Subcutaneous adipose tissue (tissue), 4 donors: ENCODE results near the gene LRRC61. TPM values are rescaled to one million over a fixed set of nuclear protein-coding genes. Genes with fewer than 3 reads are reported as not detected.

ENCODE experiments used
- total RNA-seq, 4 donors: library from RNA; depleted of rRNA; stranded (reverse); fragments of >200 nt; gene quantifications; one replicate each; pipeline ENCODE4 v1.1.0, GENCODE V29; 2016
- TF ChIP-seq, protein P1 (sequence below): fragments of 450-650 bp; IDR thresholded peaks from one replicate; pipeline ENCODE4 v1.5.1; 2016; ENCODE audit warnings: low read depth, mild to moderate bottlenecking, control low read depth, antibody characterized with exemption, moderate library complexity

Gene LRRC61
- total RNA-seq, 4 donors from 2014 or later: 1.6 to 8.4 (median 5.1) TPM

- TF ChIP-seq, protein P1, sequence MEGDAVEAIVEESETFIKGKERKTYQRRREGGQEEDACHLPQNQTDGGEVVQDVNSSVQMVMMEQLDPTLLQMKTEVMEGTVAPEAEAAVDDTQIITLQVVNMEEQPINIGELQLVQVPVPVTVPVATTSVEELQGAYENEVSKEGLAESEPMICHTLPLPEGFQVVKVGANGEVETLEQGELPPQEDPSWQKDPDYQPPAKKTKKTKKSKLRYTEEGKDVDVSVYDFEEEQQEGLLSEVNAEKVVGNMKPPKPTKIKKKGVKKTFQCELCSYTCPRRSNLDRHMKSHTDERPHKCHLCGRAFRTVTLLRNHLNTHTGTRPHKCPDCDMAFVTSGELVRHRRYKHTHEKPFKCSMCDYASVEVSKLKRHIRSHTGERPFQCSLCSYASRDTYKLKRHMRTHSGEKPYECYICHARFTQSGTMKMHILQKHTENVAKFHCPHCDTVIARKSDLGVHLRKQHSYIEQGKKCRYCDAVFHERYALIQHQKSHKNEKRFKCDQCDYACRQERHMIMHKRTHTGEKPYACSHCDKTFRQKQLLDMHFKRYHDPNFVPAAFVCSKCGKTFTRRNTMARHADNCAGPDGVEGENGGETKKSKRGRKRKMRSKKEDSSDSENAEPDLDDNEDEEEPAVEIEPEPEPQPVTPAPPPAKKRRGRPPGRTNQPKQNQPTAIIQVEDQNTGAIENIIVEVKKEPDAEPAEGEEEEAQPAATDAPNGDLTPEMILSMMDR: no peak
These were observed 7.2 kb downstream of the LRRC61 start for GRCh38 chr7:150330211-150330885.

GRCh38 chr7:150332852-150333635 is 9.9 kb downstream of the LRRC61 start:
- TF ChIP-seq, protein P1: no peak

- TF ChIP-seq, protein P1: no peak
These were observed 10.5 kb downstream of the LRRC61 start for GRCh38 chr7:150333659-150334058.

- TF ChIP-seq, protein P1: no peak
These were observed 11.0 kb downstream of the LRRC61 start for GRCh38 chr7:150334108-150334507.

- TF ChIP-seq, protein P1: no peak
These were observed 12.1 kb downstream of the LRRC61 start for GRCh38 chr7:150335108-150335773.

- TF ChIP-seq, protein P1: no peak
These were observed 12.6 kb downstream of the LRRC61 start for GRCh38 chr7:150335774-150336112.

GRCh38 chr7:150336746-150337145 is 13.6 kb downstream of the LRRC61 start:
- TF ChIP-seq, protein P1: no peak
